A172 (cell line): ENCODE results near the gene ZNF586. TPM values are rescaled to one million over a fixed set of nuclear protein-coding genes. Genes with fewer than 3 reads are reported as not detected.
"Not testable (repeated sequence)": the region's sequence is repeated elsewhere in the genome, so short reads cannot be mapped to it uniquely, and the experiment has no call there.

Experiments used
- DNase-seq: peaks from one replicate; pipeline ENCODE4 v3.0.0-alpha.2; 2015; ENCODE audit warnings: low spot score
- total RNA-seq: library from RNA; depleted of rRNA; stranded (reverse); fragments of >200 nt; shearing (Covaris generic); gene quantifications from 2 replicates; pipeline ENCODE4 v1.2.3, GENCODE V29; 2014; rRNA removed

The ZNF586 gene
- total RNA-seq: 18.9 and 24.6 TPM in 2 replicates

- peak; percentile 94 for DNase-seq
Observed at GRCh38 chr19:57769345-57770131, at the start of gene ZNF586. Gene ZNF586, plus strand, starts transcription at chr19:57769676. Its CDS starts 167 bp downstream, at chr19:57769843.

GRCh38 chr19:57719901-57720519 is 49.5 kb upstream of the ZNF586 start:
- no peak for DNase-seq

GRCh38 chr19:57720878-57721277 is 48.6 kb upstream of the ZNF586 start:
- no peak for DNase-seq

- not testable (repeated sequence) for DNase-seq
Observed at GRCh38 chr19:57738320-57738719, 31.2 kb upstream of the ZNF586 start.

GRCh38 chr19:57738770-57739169 is 30.7 kb upstream of the ZNF586 start:
- not testable (repeated sequence) for DNase-seq

- peak; percentile 98 for DNase-seq
Observed at GRCh38 chr19:57746580-57747471, 22.6 kb upstream of the ZNF586 start, which contains the start of gene ZNF776. Gene ZNF776, plus strand, starts transcription at chr19:57746815. Its CDS starts 244 bp downstream, at chr19:57747059.

- peak; percentile 22 for DNase-seq
Observed at GRCh38 chr19:57747472-57747807, 22.0 kb upstream of the ZNF586 start.

GRCh38 chr19:57748029-57748428 is 21.4 kb upstream of the ZNF586 start:
- DNase-seq: no peak

- DNase-seq: no peak
Observed at GRCh38 chr19:57754091-57754673, 15.3 kb upstream of the ZNF586 start.

- no peak for DNase-seq
Observed at GRCh38 chr19:57755031-57755430, 14.4 kb upstream of the ZNF586 start.

GRCh38 chr19:57757941-57758340 is 11.5 kb upstream of the ZNF586 start:
- DNase-seq: no peak

GRCh38 chr19:57759096-57759495 is 10.4 kb upstream of the ZNF586 start:
- DNase-seq: no peak

- DNase-seq: no peak
Observed at GRCh38 chr19:57771417-57771816, 1.9 kb downstream of the ZNF586 start.

- no peak for DNase-seq
Observed at GRCh38 chr19:57773488-57773887, 4.0 kb downstream of the ZNF586 start.

- DNase-seq: no peak
Observed at GRCh38 chr19:57776764-57777296, 7.4 kb downstream of the ZNF586 start.

- DNase-seq: no peak
Observed at GRCh38 chr19:57778336-57778735, 8.9 kb downstream of the ZNF586 start.

- no peak for DNase-seq
Observed at GRCh38 chr19:57779220-57779845, 9.9 kb downstream of the ZNF586 start.

- DNase-seq: no peak
Observed at GRCh38 chr19:57786286-57786685, 16.8 kb downstream of the ZNF586 start.

- DNase-seq: no peak
Observed at GRCh38 chr19:57786906-57787305, 17.4 kb downstream of the ZNF586 start.

- DNase-seq: no peak
Observed at GRCh38 chr19:57788114-57788692, 18.7 kb downstream of the ZNF586 start.

- no peak for DNase-seq
Observed at GRCh38 chr19:57789288-57789687, 19.8 kb downstream of the ZNF586 start.
